GM12878 (cell line): Measurements from ENCODE around the gene XCR1. TPM values are rescaled to one million over a fixed set of nuclear protein-coding genes. Genes with fewer than 3 reads are reported as not detected.

Source experiments
- ATAC-seq: fragments of 200-7000 bp; cut with Tn5 transposase; 3 replicates; pipeline ENCODE4 v1.9.1; 2020; ENCODE audit warnings: mild to moderate bottlenecking, moderate library complexity
- BruUV-seq: library from RNA; stranded (reverse); fragments of 400-500 nt; replicated peaks from 2 replicates; lab custom pipeline; 2021; lab: Mats Ljungman, UMichigan
- CTCF ChIA-PET: fragments of 300-600 bp; sonication (Branson Sonifier 250); formaldehyde crosslinking; extraction: SDS; loops from one replicate; lab custom pipeline; 2021; ENCODE audit warnings: inconsistent platforms; lab: Yijun Ruan, JAX
- POLR2A ChIA-PET: fragments of 350-600 bp; formaldehyde crosslinking; extraction: SDS; loops from one replicate; lab custom pipeline; 2021; ENCODE audit warnings: inconsistent platforms; lab: Charles Lee
- RAD21 ChIA-PET: fragments of 300-600 bp; sonication (Branson Sonifier 250); formaldehyde crosslinking; loops from one replicate; lab custom pipeline; 2023; ENCODE audit warnings: antibody characterized with exemption; ENCODE audit not compliant: unreplicated experiment; lab: Charles Lee
- SMC1A ChIA-PET: fragments of 300-600 bp; sonication (Branson Sonifier 250); formaldehyde crosslinking; loops from one replicate; lab custom pipeline; 2023; ENCODE audit not compliant: unreplicated experiment, uncharacterized antibody; lab: Charles Lee
- DNase-seq: peaks from one replicate; pipeline ENCODE4 v3.0.0-alpha.2; 2011; ENCODE audit warnings: low read depth, low spot score
- FAIRE-seq: peaks from 3 replicates; lab custom pipeline; 2011; peaks lifted over from hg19 to GRCh38; lab: Jason Lieb, UNC
- H2AFZ ChIP-seq: 2 replicates; pipeline ENCODE4 v1.6.0; 2011; ENCODE audit warnings: low read depth, low read length, control low read depth; ENCODE audit not compliant: control insufficient read depth
- H3K27ac ChIP-seq: 2 replicates; pipeline ENCODE4 v1.5.1; 2011; ENCODE audit warnings: control low read depth; ENCODE audit not compliant: control insufficient read depth, insufficient read depth
- H3K27me3 ChIP-seq, 2 experiments: replicated peaks in 1 of 2; 2 replicates each; pipeline versions ENCODE4 v1.6.0 to v1.6.1; 2011; ENCODE audit warnings: low read length in 1 of 2; ENCODE audit not compliant: control insufficient read depth in 2 of 2, insufficient read depth in 2 of 2
- H3K36me3 ChIP-seq, 2 experiments: 2 replicates each; pipeline ENCODE4 v1.5.1; 2011; ENCODE audit warnings: low read length in 1 of 2; ENCODE audit not compliant: control insufficient read depth in 2 of 2, insufficient read depth in 2 of 2
- H3K4me1 ChIP-seq: 2 replicates; pipeline ENCODE4 v1.6.1; 2011; ENCODE audit warnings: mild to moderate bottlenecking, low read length, moderate library complexity, mixed read lengths; ENCODE audit not compliant: control insufficient read depth, insufficient read depth
- H3K4me2 ChIP-seq: 2 replicates; pipeline ENCODE4 v1.6.0; 2011; ENCODE audit warnings: control low read depth; ENCODE audit not compliant: control insufficient read depth, insufficient read depth
- H3K4me3 ChIP-seq: fragments of 200-600 bp; sonication (generic); 2 replicates; pipeline ENCODE4 v1.5.1; 2016
- H3K79me2 ChIP-seq: 2 replicates; pipeline ENCODE4 v1.6.0; 2011; ENCODE audit warnings: low read length; ENCODE audit not compliant: control insufficient read depth, insufficient read depth
- H3K9ac ChIP-seq: 2 replicates; pipeline ENCODE4 v1.8.0; 2011; ENCODE audit warnings: low read length, control low read depth, mixed read lengths; ENCODE audit not compliant: control insufficient read depth, insufficient read depth
- H3K9me3 ChIP-seq: replicated peaks from 3 replicates; pipeline ENCODE4 v1.5.1; 2011; ENCODE audit warnings: mild to moderate bottlenecking, low read length; ENCODE audit not compliant: control insufficient read depth, insufficient read depth
- H4K20me1 ChIP-seq: 2 replicates; pipeline ENCODE4 v1.6.0; 2011; ENCODE audit not compliant: control insufficient read depth, insufficient read depth
- BHLHE40 ChIP-seq, 2 experiments: fragments of 450-650 bp in 1 of 2; IDR thresholded peaks; 2 replicates each; pipeline ENCODE4 v1.6.1; 2011 to 2017; ENCODE audit warnings: low read depth in 2 of 2, borderline replicate concordance in 1 of 2, improper control_type of control experiment in 1 of 2, low read length in 1 of 2, mild to moderate bottlenecking in 1 of 2
- EED ChIP-seq: sonication (generic); IDR thresholded peaks from 2 replicates; pipeline ENCODE4 v1.6.1; 2016; ENCODE audit warnings: antibody characterized with exemption, low read depth
- MXI1 ChIP-seq: fragments of 150-350 bp; IDR thresholded peaks from 2 replicates; pipeline ENCODE4 v1.6.1; 2011; ENCODE audit warnings: low read depth, mild to moderate bottlenecking, inconsistent platforms, low read length, improper control_type of control experiment
- SPI1 ChIP-seq: IDR thresholded peaks from 2 replicates; pipeline ENCODE4 v1.6.1; 2011; ENCODE audit warnings: low read depth, mild to moderate bottlenecking, low read length, moderate library complexity, borderline replicate concordance; ENCODE audit not compliant: insufficient read depth
- ZNF622 ChIP-seq: fragments of 450-650 bp; IDR thresholded peaks from 2 replicates; pipeline ENCODE4 v1.6.1; 2017; ENCODE audit warnings: mild to moderate bottlenecking, inconsistent platforms
- WGBS: methylation state at CpG from one replicate; pipeline ENCODE4 v1.1.6; 2016; ENCODE audit warnings: low lambda C conversion rate; ENCODE audit not compliant: insufficient replicate concordance, insufficient coverage; ENCODE audit errors: missing lambda C conversion rate; 5-methylcytosine and 5-hydroxymethylcytosine counted together
- in situ Hi-C: fragments of 300-500 bp; cut with MboI; formaldehyde crosslinking; loops from 9 replicates; pipeline ENCODE4 v1.14.3; 2018; ENCODE audit warnings: mixed read lengths
- intact Hi-C: fragments of 100-400 bp; cut with micrococcal nuclease; formaldehyde crosslinking; loops from one replicate; pipeline ENCODE4 v1.14.2; 2022; ENCODE audit not compliant: unreplicated experiment
- polyA plus RNA-seq, 11 experiments: library from polyadenylated mRNA; depleted of rRNA in 4 of 11; unstranded in 6 of 11; stranded (reverse) in 5 of 11; fragments of >200 nt; fragmentation: Nextera tagmentation in 4 of 11; fragmentation: Illumina TruSeq in 1 of 11; extraction: Ambion mirVana in 4 of 11; extraction: Trizol in 1 of 11; gene quantifications; 1 replicate in 1 of 11; 2 replicates in 10 of 11; pipeline versions ENCODE4 v1.2.1 to v1.2.3, GENCODE V29; 2011 to 2016; ENCODE audit warnings: inconsistent platforms in 2 of 11, missing spikeins in 2 of 11, low read depth in 1 of 11
- total RNA-seq, 4 experiments: library from RNA; depleted of rRNA in 3 of 4; stranded (reverse); fragments of >200 nt in 3 of 4; fragmentation: Illumina TruSeq in 1 of 4; extraction: Trizol in 1 of 4; gene quantifications; 2 replicates each; pipeline versions ENCODE4 v1.2.1 to v1.2.3, GENCODE V29; 2013 to 2021
- TF ChIP-seq, protein P1 (sequence below): fragments of 450-650 bp; IDR thresholded peaks from 2 replicates; pipeline ENCODE4 v1.6.1; 2014; ENCODE audit warnings: mild to moderate bottlenecking

The XCR1 gene
- total and polyA plus RNA-seq, 10 of the 15 experiments (the other 5 are each of a cell fraction or from before 2014, with no cell fraction given): 0.02 to 0.29 (median 0.13) TPM; not detected in 2

DNA sequence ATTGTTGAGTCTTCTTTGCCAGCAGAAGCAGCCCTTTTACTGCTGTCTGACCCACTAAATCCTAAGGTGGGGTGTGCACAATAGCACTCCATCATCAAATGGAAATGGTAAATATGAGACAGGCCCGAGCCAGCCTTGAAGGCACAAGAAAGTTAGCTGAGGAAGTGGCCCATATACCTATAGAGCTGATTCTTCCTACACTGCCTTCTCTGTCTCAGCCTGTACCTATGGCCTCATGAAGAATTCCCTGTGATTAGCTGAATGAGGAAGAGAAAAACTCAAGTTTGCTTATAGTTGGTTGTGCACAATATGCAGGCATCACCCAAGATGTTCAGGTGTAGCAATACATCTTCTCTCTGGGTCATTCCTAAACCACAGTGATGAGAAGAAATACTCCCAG lies 31.7 kb upstream of the XCR1 start:
- POLR2A ChIA-PET: no interaction called here
- peak; percentile 67 for ATAC-seq
- TF ChIP-seq, protein P1, sequence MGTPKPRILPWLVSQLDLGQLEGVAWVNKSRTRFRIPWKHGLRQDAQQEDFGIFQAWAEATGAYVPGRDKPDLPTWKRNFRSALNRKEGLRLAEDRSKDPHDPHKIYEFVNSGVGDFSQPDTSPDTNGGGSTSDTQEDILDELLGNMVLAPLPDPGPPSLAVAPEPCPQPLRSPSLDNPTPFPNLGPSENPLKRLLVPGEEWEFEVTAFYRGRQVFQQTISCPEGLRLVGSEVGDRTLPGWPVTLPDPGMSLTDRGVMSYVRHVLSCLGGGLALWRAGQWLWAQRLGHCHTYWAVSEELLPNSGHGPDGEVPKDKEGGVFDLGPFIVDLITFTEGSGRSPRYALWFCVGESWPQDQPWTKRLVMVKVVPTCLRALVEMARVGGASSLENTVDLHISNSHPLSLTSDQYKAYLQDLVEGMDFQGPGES: no peak
- TF ChIP-seq MXI1: no peak
- TF ChIP-seq SPI1: peak; percentile 26; the same call in 1 of the 2 replicates
- TF ChIP-seq ZNF622: no peak
- TF ChIP-seq BHLHE40 (IDR thresholded peaks at IDR 0.05; ENCODE audit: borderline replicate concordance in 1 of 2, low read depth in 2 of 2, low read length in 1 of 2): no peak
- TF ChIP-seq EED: 0 out of 2 replicates have a peak, but pooled peaks have one; percentile 28
- TF ChIP-seq, all 136 proteins: peak for 2
- in situ Hi-C loops (no loop called here), intact Hi-C loops (no loop called here)
- H3K4me1 ChIP-seq: peaks cover 25% of the 10 kb centered on the region
- peak overlapping the region; percentile 4; the same call in 1 of the 2 replicates for H3K9ac ChIP-seq
- H3K4me3 ChIP-seq: peak overlapping the region; percentile 25; the same call in 1 of the 2 replicates
- FAIRE-seq (no peak), DNase-seq (no peak)
- BruUV-seq: no TSS peak
- 0% methylated on average over 1 of the region's 1 CpG for WGBS
- no peaks in the 10 kb centered on the region for H3K27me3 ChIP-seq
- H3K27ac ChIP-seq: peak overlapping the region; percentile 51
- SMC1A ChIA-PET: interaction anchor here (0.7 to 7.8 kb wide), 11 partner anchors 8 to 181 kb away, joined by 3 to 59 read pairs (median 3); no protein-coding TSS in a partner anchor
- H3K9me3 ChIP-seq: no peaks in the 10 kb centered on the region; the same call in 2 of the 3 replicates
- CTCF ChIA-PET: interaction anchor here (0.6 to 3.2 kb wide), 5 partner anchors 8 to 319 kb away, joined by 3 to 19 read pairs (median 3); no protein-coding TSS in a partner anchor
- no peaks in the 10 kb centered on the region for H3K36me3 ChIP-seq
- H4K20me1 ChIP-seq: no peaks in the 10 kb centered on the region
- RAD21 ChIA-PET: interaction anchor here (1.4 kb wide), 1 partner anchor 11 kb away, joined by 3 read pairs; no protein-coding TSS in a partner anchor
- no peak overlapping the region for H2AFZ ChIP-seq
- peak overlapping the region; percentile 56 for H3K4me2 ChIP-seq
- no peaks in the 10 kb centered on the region for H3K79me2 ChIP-seq
